Mesothelial cell of epicardium (in vitro differentiated cells): Measurements from ENCODE around the gene ZNF609. TPM values are rescaled to one million over a fixed set of nuclear protein-coding genes. Genes with fewer than 3 reads are reported as not detected.
A peak's percentile ranks its signal among the peaks of the same experiment; 100 is the strongest.

Experiments used
- DNase-seq, 2 experiments: peaks; one replicate each; pipeline ENCODE4 v3.0.0; 2021; ENCODE audit warnings: low spot score in 2 of 2; ENCODE audit not compliant: unreplicated experiment in 2 of 2
- H3K27ac Mint-ChIP-seq: 2 replicates; pipeline ENCODE4 v1.8.0; 2021; ENCODE audit warnings: mixed read lengths
- H3K27me3 Mint-ChIP-seq: 2 replicates; pipeline ENCODE4 v1.8.0; 2021; ENCODE audit warnings: low read depth, mixed read lengths
- H3K36me3 Mint-ChIP-seq: 2 replicates; pipeline ENCODE4 v1.8.0; 2021; ENCODE audit warnings: mixed read lengths
- H3K4me1 Mint-ChIP-seq: 2 replicates; pipeline ENCODE4 v1.8.0; 2021; ENCODE audit warnings: mixed read lengths
- H3K4me3 Mint-ChIP-seq: 2 replicates; pipeline ENCODE4 v1.8.0; 2021; ENCODE audit warnings: mild to moderate bottlenecking, moderate library complexity, mixed read lengths
- H3K9me3 Mint-ChIP-seq: 2 replicates; pipeline ENCODE4 v1.8.0; 2021; ENCODE audit warnings: mixed read lengths
- total RNA-seq: library from RNA; stranded (reverse); gene quantifications from 3 replicates; pipeline ENCODE4 v1.2.1, GENCODE V29; 2021
- TF ChIP-seq, protein P1 (sequence below): fragments of 200-600 bp; sonication (generic); IDR thresholded peaks from one replicate; pipeline ENCODE4 v1.5.0; 2021; ENCODE audit warnings: antibody characterized with exemption; ENCODE audit not compliant: unreplicated experiment

ZNF609 gene
- total RNA-seq, 1 donor from 2014 or later, result 76.0 TPM

GRCh38 chr15:64500695-64501395 is 40.5 kb downstream of the ZNF609 start:
- Mint-ChIP-seq H3K4me1 (peaks cover 29% of the 10 kb centered on the region), H3K36me3 (peaks cover 33% of the 10 kb centered on the region), H3K9me3 (no peaks in the 10 kb centered on the region), H3K4me3 (no peak overlapping the region), H3K27ac (peak overlapping the region; percentile 21), H3K27me3 (no peaks in the 10 kb centered on the region)
- no peak for DNase-seq
- TF ChIP-seq, protein P1, sequence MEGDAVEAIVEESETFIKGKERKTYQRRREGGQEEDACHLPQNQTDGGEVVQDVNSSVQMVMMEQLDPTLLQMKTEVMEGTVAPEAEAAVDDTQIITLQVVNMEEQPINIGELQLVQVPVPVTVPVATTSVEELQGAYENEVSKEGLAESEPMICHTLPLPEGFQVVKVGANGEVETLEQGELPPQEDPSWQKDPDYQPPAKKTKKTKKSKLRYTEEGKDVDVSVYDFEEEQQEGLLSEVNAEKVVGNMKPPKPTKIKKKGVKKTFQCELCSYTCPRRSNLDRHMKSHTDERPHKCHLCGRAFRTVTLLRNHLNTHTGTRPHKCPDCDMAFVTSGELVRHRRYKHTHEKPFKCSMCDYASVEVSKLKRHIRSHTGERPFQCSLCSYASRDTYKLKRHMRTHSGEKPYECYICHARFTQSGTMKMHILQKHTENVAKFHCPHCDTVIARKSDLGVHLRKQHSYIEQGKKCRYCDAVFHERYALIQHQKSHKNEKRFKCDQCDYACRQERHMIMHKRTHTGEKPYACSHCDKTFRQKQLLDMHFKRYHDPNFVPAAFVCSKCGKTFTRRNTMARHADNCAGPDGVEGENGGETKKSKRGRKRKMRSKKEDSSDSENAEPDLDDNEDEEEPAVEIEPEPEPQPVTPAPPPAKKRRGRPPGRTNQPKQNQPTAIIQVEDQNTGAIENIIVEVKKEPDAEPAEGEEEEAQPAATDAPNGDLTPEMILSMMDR, result no peak

GRCh38 chr15:64501396-64501715 is 41.0 kb downstream of the ZNF609 start:
- Mint-ChIP-seq H3K36me3 (peaks cover 30% of the 10 kb centered on the region), H3K27me3 (no peaks in the 10 kb centered on the region), H3K9me3 (no peaks in the 10 kb centered on the region), H3K4me1 (peaks cover 29% of the 10 kb centered on the region), H3K27ac (peak overlapping the region; percentile 21), H3K4me3 (no peak overlapping the region)
- DNase-seq, result no peak
- TF ChIP-seq, protein P1, result no peak

GRCh38 chr15:64502151-64502550 is 41.8 kb downstream of the ZNF609 start:
- peaks cover 30% of the 10 kb centered on the region for H3K36me3 Mint-ChIP-seq
- DNase-seq, result no peak
- TF ChIP-seq, protein P1, result no peak

DNA sequence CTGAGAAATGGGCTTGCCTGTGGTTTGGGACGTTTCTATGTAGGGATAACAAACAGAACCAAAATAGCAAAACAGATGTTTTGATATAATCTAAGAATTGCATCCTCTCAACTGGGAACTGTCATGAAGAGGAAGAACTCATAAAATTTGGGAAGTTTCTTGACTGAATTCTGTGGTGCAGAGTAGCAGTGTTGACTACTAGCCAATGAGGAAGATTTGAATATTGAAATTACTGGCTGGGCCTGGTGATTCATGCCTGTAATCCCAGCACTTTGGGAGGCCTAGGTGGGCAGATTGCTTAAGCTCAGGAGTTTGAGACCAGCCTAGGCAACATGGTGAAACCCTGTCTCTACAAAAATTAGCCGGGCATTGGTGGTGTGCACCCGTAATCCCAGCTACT is 42.2 kb downstream of the ZNF609 start:
- Mint-ChIP-seq H3K27ac (peak overlapping the region; percentile 50), H3K4me1 (peaks cover 39% of the 10 kb centered on the region), H3K4me3 (no peak overlapping the region), H3K27me3 (no peaks in the 10 kb centered on the region), H3K36me3 (peaks cover 30% of the 10 kb centered on the region), H3K9me3 (no peaks in the 10 kb centered on the region)
- no peak for DNase-seq
- TF ChIP-seq, protein P1, result no peak

More at GRCh38 chr15:64502151-64502550, 41.8 kb downstream of the ZNF609 start:
- H3K4me1 Mint-ChIP-seq, result peaks cover 35% of the 10 kb centered on the region
- peak overlapping the region; percentile 50 for H3K27ac Mint-ChIP-seq
- no peaks in the 10 kb centered on the region for H3K9me3 Mint-ChIP-seq
- no peaks in the 10 kb centered on the region for H3K27me3 Mint-ChIP-seq
- no peak overlapping the region for H3K4me3 Mint-ChIP-seq

- peaks cover 44% of the 10 kb centered on the region for H3K4me1 Mint-ChIP-seq
- H3K4me3 Mint-ChIP-seq, result no peak overlapping the region
- TF ChIP-seq, protein P1, result no peak
- DNase-seq, result no peak
- H3K36me3 Mint-ChIP-seq, result peaks cover 30% of the 10 kb centered on the region
- H3K9me3 Mint-ChIP-seq, result no peaks in the 10 kb centered on the region
- H3K27ac Mint-ChIP-seq, result peak overlapping the region; percentile 50
- H3K27me3 Mint-ChIP-seq, result no peaks in the 10 kb centered on the region
Observed at GRCh38 chr15:64503197-64503596, 42.8 kb downstream of the ZNF609 start.
